Cerebellar cortex (tissue), 1 donor: Measurements from ENCODE around the gene AATK.

ENCODE experiments used
- DNase-seq: peaks from one replicate; pipeline ENCODE4 v3.0.0-alpha.2; 2015; ENCODE audit warnings: low spot score

AATK gene

GRCh38 chr17:81182596-81182995 is 16.6 kb upstream of the AATK start:
- no peak for DNase-seq

GRCh38 chr17:81181811-81182185 is 15.8 kb upstream of the AATK start:
- DNase-seq, result no peak

GRCh38 chr17:81180836-81181810 is 15.1 kb upstream of the AATK start:
- no peak for DNase-seq

- DNase-seq, result no peak
Measured at GRCh38 chr17:81179861-81180260, 13.8 kb upstream of the AATK start.

GRCh38 chr17:81179220-81179619 is 13.2 kb upstream of the AATK start:
- DNase-seq, result no peak

GRCh38 chr17:81178136-81179091 is 12.4 kb upstream of the AATK start:
- DNase-seq, result no peak

GRCh38 chr17:81176666-81177065 is 10.6 kb upstream of the AATK start:
- no peak for DNase-seq

GRCh38 chr17:81173762-81174155 is 7.7 kb upstream of the AATK start:
- no peak for DNase-seq

- DNase-seq, result no peak
Measured at GRCh38 chr17:81173052-81173761, 7.2 kb upstream of the AATK start.

- DNase-seq, result no peak
Measured at GRCh38 chr17:81171941-81172340, 5.9 kb upstream of the AATK start.

- DNase-seq, result peak; percentile 59
Measured at GRCh38 chr17:81170727-81171494, 4.9 kb upstream of the AATK start.

- no peak for DNase-seq
Measured at GRCh38 chr17:81169870-81170309, 3.9 kb upstream of the AATK start.

GRCh38 chr17:81167638-81168037 is 1.6 kb upstream of the AATK start:
- DNase-seq, result no peak

- no peak for DNase-seq
Measured at GRCh38 chr17:81167194-81167524, 1.1 kb upstream of the AATK start.

- DNase-seq, result peak; percentile 17
Measured at GRCh38 chr17:81165246-81166032, 582 bp downstream of the AATK start, which contains the start of gene PVALEF. Gene PVALEF, plus strand, starts transcription at chr17:81165507. Its CDS starts 15,720 bp downstream, at chr17:81181227.

GRCh38 chr17:81164371-81165245 is 1.4 kb downstream of the AATK start:
- DNase-seq, result peak; percentile 66

GRCh38 chr17:81163703-81164370 is 2.2 kb downstream of the AATK start:
- no peak for DNase-seq

GRCh38 chr17:81163051-81163695 is 2.8 kb downstream of the AATK start:
- no peak for DNase-seq
